Measurements from ENCODE around the gene CTDSPL2. TPM values are rescaled to one million over a fixed set of nuclear protein-coding genes. Genes with fewer than 3 reads are reported as not detected.
"Not testable (repeated sequence)": the region's sequence is repeated elsewhere in the genome, so short reads cannot be mapped to it uniquely, and the experiment has no call there.

The CTDSPL2 gene
- total RNA-seq, 2 experiments from 2014 or later, result 79.9 to 85.4 TPM

DNA sequence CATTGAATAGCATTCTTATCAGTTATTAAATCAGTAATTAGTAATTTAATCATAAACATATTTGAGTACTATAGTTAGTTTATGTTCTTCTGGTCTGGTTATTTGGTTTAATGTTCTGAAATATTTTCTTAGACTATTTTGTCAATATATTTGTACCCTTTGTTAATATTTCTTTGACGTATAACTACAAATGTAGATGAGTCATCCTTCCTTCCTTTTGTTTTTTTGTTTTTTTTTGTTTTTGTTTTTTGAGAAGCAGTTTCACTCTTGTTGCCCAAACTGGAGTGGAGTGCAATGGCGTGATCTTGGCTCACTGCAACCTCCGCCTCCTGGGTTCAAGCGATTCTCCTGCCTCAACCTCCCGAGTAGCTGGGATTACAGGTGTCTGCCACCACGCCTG lies 92.1 kb downstream of the CTDSPL2 start:
- Mint-ChIP-seq H3K27ac (no peak overlapping the region), H3K4me1 (no peaks in the 10 kb centered on the region), H3K9me3 (no peaks in the 10 kb centered on the region), H3K4me3 (no peak overlapping the region), H3K27me3 (no peaks in the 10 kb centered on the region), H3K36me3 (peaks cover 11% of the 10 kb centered on the region)
- DNase-seq, result no peak

DNA sequence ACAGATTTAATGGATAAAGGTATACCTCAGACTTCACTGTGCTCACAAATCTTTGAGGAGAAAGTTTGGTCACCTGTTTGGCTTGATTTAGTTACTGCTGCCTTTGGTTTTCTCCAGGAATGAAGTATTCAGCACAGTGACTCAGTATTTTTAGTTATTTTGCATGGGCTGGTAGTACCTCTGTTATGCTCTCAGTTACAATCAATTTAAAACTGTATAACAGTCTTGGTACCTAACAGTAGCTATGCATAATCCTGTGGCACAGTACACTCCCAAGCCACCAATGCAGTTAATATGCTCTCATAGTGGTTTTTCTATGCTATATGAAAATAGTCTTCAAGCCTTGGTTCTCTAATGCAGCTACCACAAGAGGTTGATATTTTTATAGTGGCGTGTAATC lies 97.6 kb downstream of the CTDSPL2 start:
- no peak overlapping the region for H3K4me3 Mint-ChIP-seq
- H3K27ac Mint-ChIP-seq, result no peak overlapping the region
- H3K4me1 Mint-ChIP-seq, result no peaks in the 10 kb centered on the region
- H3K9me3 Mint-ChIP-seq, result no peaks in the 10 kb centered on the region
- H3K36me3 Mint-ChIP-seq, result peaks cover 3% of the 10 kb centered on the region
- DNase-seq, result no peak
- no peaks in the 10 kb centered on the region for H3K27me3 Mint-ChIP-seq

DNA sequence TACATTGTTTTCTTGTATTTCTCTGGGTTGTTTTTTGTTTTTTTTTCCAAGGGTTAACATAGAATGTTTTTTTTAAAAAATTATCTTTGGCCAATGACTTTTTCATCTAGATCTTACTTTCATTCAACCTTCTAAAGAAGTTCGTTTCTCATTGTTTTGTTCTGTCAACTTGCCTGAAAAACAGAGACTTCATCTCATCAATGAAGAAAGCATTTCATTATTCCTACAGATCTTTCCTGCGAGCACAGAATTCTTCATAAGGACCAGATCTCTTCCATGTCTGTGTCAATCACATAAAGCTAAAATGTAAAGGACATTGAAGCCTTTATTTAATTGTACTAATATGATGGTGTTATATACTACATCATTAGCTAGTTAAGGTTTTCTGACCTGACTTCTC lies 99.8 kb downstream of the CTDSPL2 start:
- Mint-ChIP-seq H3K4me1 (peaks cover 4% of the 10 kb centered on the region), H3K36me3 (no peaks in the 10 kb centered on the region), H3K27ac (no peak overlapping the region), H3K27me3 (no peaks in the 10 kb centered on the region), H3K4me3 (no peak overlapping the region), H3K9me3 (no peaks in the 10 kb centered on the region)
- DNase-seq, result no peak

DNA sequence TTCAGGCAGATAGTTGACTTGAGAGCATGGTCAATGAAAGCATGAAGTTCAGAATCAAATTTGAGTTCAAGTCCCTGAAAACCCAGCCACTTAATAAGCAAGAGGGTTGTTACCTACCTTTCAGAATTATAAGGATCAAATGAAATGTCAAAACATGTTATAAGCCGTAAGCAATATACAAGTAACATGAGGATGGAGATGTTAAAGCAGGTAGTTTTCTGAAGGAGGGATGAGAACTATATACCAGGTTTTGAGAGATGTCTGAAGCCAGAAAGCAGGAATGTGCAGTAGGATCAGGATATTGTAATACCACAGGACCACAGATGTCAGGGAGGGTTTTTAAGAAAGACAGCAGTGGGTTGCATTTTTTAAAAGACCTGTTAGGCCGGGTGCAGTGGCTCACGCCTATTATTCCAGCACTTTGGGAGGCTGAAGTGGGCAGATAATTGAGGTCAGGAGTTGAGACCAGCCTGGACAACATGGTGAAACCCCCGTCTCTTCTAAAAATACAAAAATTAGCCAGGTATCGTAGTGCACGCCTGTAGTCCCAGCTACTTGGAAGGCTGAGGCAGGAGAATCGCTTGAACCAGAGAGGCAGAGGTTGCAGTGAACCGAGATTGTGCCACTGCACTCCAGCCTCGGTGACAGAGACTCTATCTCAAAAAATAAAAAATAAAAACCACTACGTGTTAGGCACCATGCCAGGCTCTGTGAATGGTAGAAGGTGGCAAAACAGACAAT lies 102.6 kb downstream of the CTDSPL2 start:
- DNase-seq, result no peak
- H3K27me3 Mint-ChIP-seq, result no peaks in the 10 kb centered on the region
- H3K27ac Mint-ChIP-seq, result peak overlapping the region; percentile 22
- H3K36me3 Mint-ChIP-seq, result peaks cover 5% of the 10 kb centered on the region
- no peak overlapping the region for H3K4me3 Mint-ChIP-seq
- peaks cover 9% of the 10 kb centered on the region for H3K4me1 Mint-ChIP-seq
- H3K9me3 Mint-ChIP-seq, result no peaks in the 10 kb centered on the region

DNA sequence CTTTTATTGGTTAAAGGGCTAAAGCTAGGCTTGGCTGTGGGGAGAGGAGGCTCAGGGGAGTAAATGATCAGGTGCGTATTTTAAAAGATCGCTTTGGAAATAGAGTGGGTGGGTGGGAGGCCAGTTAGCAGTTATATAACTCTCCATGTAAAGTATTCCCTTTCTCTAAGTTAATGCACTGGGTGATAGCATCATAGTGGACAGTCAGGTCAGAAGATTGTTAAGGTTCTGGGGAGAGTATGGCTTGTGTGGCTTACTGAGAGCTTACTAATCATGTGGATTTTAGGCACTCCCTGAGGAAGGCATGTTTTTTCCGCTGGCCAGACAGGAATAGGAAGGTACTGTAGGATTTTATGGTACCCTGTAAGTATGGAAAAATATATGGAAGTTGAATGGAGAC lies 103.2 kb downstream of the CTDSPL2 start:
- Mint-ChIP-seq H3K9me3 (no peaks in the 10 kb centered on the region), H3K27me3 (no peaks in the 10 kb centered on the region), H3K4me3 (no peak overlapping the region), H3K27ac (peak overlapping the region; percentile 22), H3K36me3 (peaks cover 7% of the 10 kb centered on the region), H3K4me1 (peaks cover 11% of the 10 kb centered on the region)
- no peak for DNase-seq

DNA sequence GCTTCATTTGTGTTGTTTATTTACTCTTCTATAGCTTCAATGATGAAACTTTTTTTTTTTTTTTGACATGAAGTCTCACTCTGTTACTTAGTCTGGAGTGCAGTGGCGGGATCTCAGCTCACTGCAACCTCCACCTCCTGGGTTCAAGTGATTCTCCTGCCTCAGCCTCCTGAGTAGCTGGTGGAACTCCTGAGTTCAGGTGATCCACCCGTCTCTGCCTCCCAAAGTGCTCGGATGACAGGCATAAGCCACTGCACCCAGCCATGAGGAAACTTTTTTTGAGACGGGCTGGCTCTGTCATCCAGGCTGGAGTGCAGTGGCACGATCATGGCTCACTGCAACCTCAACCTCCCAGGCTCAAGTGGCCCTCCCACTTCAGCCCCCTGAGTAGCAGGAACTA lies 104.8 kb downstream of the CTDSPL2 start:
- not testable (repeated sequence) for DNase-seq, H3K9me3 Mint-ChIP-seq, H3K27me3 Mint-ChIP-seq, H3K4me3 Mint-ChIP-seq
- Mint-ChIP-seq H3K27ac (peak overlapping the region; percentile 56), H3K4me1 (peaks cover 16% of the 10 kb centered on the region), H3K36me3 (peaks cover 12% of the 10 kb centered on the region)

DNA sequence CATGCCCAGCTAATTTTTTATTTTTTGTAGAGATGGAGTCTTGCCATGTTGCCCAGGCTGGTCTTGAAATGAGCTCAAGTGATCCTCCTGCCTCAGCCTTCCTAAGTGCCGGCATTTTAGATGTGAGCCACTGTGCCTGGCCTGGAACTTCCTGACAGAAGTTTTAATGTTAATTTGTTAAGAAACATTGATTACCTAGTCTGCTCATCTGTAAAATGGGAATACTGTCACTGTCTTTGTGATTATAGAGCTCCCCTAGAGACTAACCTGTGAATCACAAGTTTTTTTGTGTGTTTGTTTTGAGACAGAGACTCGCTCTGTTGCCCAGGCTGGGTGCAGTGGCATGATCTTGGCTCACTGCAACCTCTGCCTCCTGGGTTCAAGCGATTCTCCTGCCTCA lies 105.3 kb downstream of the CTDSPL2 start:
- DNase-seq, result no peak
- H3K27me3 Mint-ChIP-seq, result no peaks in the 10 kb centered on the region
- peaks cover 16% of the 10 kb centered on the region for H3K4me1 Mint-ChIP-seq
- no peak overlapping the region for H3K4me3 Mint-ChIP-seq
- H3K36me3 Mint-ChIP-seq, result peaks cover 14% of the 10 kb centered on the region
- H3K27ac Mint-ChIP-seq, result peak overlapping the region; percentile 38
- H3K9me3 Mint-ChIP-seq, result no peaks in the 10 kb centered on the region

DNA sequence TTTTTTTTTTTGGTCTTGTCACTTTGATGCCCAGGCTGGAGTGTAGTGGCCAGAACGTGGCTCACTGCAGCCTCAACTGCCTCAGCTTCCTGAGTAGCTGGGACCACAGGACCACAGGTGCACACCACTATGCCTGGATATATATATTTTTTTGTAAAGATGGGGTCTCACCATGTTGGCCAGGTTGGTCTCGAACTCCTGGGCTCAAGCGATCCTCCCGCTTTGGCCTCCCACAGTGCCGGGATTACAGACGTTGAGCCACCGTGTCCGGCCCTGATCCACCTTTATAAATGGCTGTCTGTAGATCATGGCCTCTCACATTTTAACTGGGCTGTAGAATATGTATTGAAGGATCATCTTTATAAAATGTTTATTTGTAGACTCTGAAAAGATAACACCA lies 107.7 kb downstream of the CTDSPL2 start:
- no peak for DNase-seq
- Mint-ChIP-seq H3K27me3 (no peaks in the 10 kb centered on the region), H3K9me3 (no peaks in the 10 kb centered on the region), H3K4me1 (peaks cover 27% of the 10 kb centered on the region), H3K4me3 (peak overlapping the region; percentile 88), H3K36me3 (peaks cover 34% of the 10 kb centered on the region), H3K27ac (no peak overlapping the region)

DNA sequence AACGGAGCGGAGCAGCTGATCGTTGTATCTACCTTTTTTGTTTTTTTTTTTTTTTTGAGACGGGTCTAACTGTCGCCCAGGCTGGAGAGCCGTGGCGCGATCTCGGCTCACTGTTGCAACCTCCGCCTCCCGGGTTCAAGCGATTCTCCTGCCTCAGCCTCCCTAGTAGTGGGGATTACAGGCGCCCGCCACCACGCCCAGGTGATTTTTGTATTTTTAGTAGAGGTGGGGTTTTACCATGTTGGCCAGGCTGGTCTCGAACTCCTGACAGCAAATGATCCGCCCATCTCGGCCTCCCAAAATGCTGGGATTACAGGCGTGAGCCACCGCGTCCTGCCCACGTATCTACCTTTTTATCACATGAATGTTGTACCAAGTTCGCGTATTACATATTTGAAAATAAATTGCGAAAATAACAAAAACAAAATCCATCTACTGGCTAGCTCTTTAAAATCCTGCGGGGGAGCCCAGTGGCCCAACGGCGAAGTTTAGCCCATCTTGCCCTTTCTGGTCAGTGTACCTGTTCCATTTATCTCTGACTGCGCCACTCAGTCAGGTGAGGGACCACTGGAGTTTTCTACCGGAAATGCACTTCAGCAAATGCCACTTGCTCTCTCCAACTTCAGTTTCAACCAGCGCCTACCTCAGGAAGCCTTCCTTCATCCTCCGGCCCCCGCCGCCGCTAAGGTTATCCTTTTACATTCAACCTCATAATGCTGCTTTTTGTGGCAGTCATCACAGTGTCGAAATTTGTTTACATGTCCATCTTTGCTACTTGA lies 108.3 kb downstream of the CTDSPL2 start:
- peaks cover 40% of the 10 kb centered on the region for H3K36me3 Mint-ChIP-seq
- H3K27me3 Mint-ChIP-seq, result no peaks in the 10 kb centered on the region
- peak overlapping the region; percentile 97 for H3K27ac Mint-ChIP-seq
- peak; percentile 40 for DNase-seq
- peaks cover 31% of the 10 kb centered on the region for H3K4me1 Mint-ChIP-seq
- no peaks in the 10 kb centered on the region for H3K9me3 Mint-ChIP-seq
- H3K4me3 Mint-ChIP-seq, result peak overlapping the region; percentile 88

DNA sequence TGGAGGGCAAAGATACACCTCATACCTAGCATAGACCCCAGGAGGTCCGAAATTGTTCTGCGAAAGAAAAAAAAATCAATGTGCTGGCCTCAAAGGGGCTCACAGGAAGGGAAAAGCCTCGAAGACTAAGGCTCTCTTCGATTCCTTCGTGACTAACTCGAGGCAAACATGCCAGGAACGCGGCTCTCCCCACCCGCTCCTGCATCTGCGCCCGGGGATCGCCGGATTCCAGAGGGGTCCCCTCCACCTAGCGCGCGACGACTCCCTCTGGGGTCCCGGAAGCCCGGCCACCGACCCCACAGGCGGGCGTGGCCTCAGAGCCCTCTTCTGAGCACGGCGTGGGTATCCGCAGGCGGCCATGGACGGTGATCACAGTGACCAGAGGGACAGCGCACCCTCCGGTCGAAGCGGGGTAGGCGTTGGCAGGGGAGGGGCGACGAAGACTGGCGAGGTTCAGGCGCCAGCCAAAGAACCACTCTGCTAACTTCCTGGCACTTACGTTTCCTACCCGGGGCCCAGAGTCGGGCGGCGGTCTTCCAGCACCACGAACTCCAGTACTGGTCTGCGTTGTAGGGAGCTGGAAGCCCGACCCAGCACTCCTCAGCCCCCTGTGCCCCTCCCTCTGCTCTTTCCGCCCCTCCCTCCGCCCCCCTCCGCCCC lies 109.0 kb downstream of the CTDSPL2 start:
- H3K9me3 Mint-ChIP-seq, result no peaks in the 10 kb centered on the region
- H3K36me3 Mint-ChIP-seq, result peaks cover 47% of the 10 kb centered on the region
- peak overlapping the region; percentile 97 for H3K27ac Mint-ChIP-seq
- H3K4me3 Mint-ChIP-seq, result peak overlapping the region; percentile 88
- H3K27me3 Mint-ChIP-seq, result no peaks in the 10 kb centered on the region
- peaks cover 37% of the 10 kb centered on the region for H3K4me1 Mint-ChIP-seq
- DNase-seq, result no peak

DNA sequence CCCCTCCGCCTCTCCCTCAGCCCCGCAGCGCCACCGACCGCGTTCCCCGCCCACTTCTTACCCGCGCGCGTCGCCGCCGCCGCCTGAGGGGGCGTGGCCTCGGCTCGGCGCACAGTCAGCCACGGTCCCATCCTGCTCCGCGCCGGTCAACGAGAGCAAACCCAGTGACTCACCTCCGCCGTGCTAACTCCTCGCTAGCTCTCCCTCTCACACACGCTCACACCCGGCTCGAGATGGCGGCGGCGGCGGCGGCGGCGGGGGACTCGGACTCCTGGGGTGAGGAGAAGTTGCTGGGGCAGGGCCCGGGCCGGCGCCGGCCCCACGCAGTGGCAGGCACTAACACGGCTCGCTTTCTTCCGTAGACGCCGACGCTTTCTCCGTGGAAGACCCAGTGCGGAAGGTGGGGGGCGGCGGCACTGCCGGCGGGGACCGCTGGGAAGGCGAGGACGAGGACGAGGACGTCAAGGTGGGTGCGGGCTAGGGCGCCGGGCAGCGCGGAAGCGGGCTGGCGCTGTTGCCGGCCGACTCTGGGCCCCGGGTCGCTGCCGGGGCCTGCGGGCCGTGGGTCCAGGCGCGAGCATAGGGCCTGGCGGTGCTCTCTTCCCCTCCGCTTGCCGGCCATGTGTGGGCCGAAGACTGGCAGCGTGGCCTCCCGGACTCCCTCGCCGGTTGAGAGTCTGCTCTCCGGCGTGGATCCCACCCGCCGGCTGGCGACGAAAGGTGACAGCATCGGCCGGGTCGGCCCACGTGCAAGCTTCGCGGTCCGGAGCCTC lies 109.7 kb downstream of the CTDSPL2 start, which contains the start of gene EIF3J:
EIF3J (plus strand) TSS at position 186 of the 773 bp plus-strand sequence; CDS start at position 234, 48 bp downstream.
- peak within 1 kb of the TSS; percentile 88 for H3K4me3 Mint-ChIP-seq
- peak within 1 kb of the TSS; percentile 97 for H3K27ac Mint-ChIP-seq
- no peaks in the 10 kb centered on the region for H3K9me3 Mint-ChIP-seq
- DNase-seq, result peak; percentile 97
- peaks cover 43% of the 10 kb centered on the region for H3K4me1 Mint-ChIP-seq
- H3K36me3 Mint-ChIP-seq, result peaks cover 54% of the 10 kb centered on the region
- no peaks in the 10 kb centered on the region for H3K27me3 Mint-ChIP-seq

DNA sequence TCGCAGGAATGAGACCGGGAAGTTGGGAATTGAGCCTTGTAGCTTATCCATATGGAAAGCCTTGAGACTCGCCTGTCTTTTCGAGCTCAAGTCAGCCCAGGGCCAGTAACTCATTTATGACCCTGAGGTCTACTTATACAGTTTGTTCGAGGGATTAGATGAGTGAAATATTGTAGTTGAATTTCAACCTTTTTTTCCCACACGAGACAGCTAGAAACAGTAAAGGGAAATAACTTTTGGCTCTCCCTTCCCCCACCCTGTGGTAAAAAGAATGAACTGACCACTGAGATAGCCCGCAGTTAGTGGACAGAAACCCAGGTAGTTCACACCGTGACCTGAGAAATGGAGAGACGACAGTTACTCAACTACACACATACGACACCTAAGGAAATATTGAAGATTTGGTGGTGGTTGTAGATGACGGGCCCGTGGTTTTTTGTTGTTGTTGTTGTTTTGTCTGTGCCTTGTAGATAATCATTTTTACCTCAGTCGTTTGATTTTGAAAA lies 110.4 kb downstream of the CTDSPL2 start:
- H3K27ac Mint-ChIP-seq, result peak overlapping the region; percentile 97
- H3K27me3 Mint-ChIP-seq, result no peaks in the 10 kb centered on the region
- DNase-seq, result no peak
- peaks cover 57% of the 10 kb centered on the region for H3K36me3 Mint-ChIP-seq
- H3K4me3 Mint-ChIP-seq, result peak overlapping the region; percentile 88
- no peaks in the 10 kb centered on the region for H3K9me3 Mint-ChIP-seq
- H3K4me1 Mint-ChIP-seq, result peaks cover 46% of the 10 kb centered on the region

DNA sequence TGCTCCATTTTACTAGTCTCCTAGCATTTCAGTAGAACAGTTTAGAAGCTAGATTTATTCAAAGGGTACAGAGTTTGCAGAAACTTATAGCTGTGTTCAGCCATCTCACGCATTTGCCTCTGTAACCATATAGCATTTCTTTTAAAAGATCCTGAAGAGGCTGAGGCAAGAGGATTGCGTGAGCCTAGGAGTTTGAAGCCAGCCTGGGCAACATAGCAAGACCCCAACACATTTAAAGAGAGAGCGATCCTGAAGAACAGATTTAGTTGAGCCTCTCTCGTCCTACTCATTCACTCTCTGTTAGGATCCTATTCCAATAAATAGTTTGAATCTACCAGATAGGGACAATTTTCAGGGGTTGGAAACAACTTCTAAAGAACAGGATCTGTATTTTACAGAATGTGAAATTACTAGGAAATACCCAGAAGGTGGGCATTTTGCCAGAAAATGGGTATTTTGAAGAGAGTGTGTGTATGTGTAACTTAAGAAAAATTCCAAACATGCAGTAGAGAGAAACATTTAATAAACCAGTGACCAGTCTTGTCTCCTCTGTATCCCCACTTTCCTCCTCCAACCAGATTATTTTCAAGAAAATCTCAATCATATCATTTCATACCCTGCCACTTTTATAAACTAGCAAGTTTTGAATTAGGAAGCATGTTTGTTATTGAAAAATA lies 114.0 kb downstream of the CTDSPL2 start:
- Mint-ChIP-seq H3K4me3 (peak overlapping the region; percentile 25), H3K27me3 (no peaks in the 10 kb centered on the region), H3K27ac (no peak overlapping the region), H3K4me1 (peaks cover 55% of the 10 kb centered on the region), H3K36me3 (peaks cover 57% of the 10 kb centered on the region), H3K9me3 (no peaks in the 10 kb centered on the region)
- no peak for DNase-seq

DNA sequence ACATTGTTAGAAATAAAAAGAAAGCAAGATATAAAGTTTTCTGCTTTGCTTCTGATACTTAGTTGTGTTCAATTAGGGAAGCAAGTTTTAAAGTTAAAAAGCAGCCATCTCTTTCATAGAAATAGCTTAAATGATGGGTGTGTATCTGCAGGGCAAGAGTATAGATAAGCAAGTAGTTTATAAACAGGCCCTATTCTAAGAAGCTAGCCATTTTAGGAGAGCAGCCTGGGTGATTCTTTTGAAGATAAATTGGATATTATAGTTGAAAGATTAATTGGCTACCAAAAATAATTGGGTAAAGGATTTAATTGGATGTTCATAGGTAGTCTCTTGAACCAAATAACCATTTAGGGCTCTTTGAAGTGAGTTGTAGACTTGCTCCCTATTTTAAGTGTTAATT lies 115.2 kb downstream of the CTDSPL2 start:
- Mint-ChIP-seq H3K36me3 (peaks cover 62% of the 10 kb centered on the region), H3K27ac (no peak overlapping the region), H3K4me3 (no peak overlapping the region), H3K4me1 (peaks cover 63% of the 10 kb centered on the region), H3K9me3 (no peaks in the 10 kb centered on the region), H3K27me3 (no peaks in the 10 kb centered on the region)
- DNase-seq, result no peak
